K562 (cell line): ENCODE data around the gene ERO1B. TPM values are rescaled to one million over a fixed set of nuclear protein-coding genes. Genes with fewer than 3 reads are reported as not detected.

ENCODE experiments used
- ATAC-seq: fragments of 200-7000 bp; cut with Tn5 transposase; 3 replicates; pipeline ENCODE4 v1.9.1; 2020; ENCODE audit warnings: moderate library complexity
- BruUV-seq: library from RNA; stranded (reverse); fragments of 400-500 nt; replicated peaks from 2 replicates; lab custom pipeline; 2021; lab: Mats Ljungman, UMichigan
- CTCF ChIA-PET: fragments of 300-600 bp; formaldehyde crosslinking; extraction: SDS; loops from one replicate; lab custom pipeline; 2021; ENCODE audit warnings: low intra/inter-chr PET ratio; lab: Yijun Ruan, JAX
- POLR2A ChIA-PET: fragments of 300-600, 350-650 bp; sonication (Branson Sonifier 250); formaldehyde crosslinking; extraction: SDS; loops from one replicate; lab custom pipeline; 2021; ENCODE audit warnings: antibody characterized with exemption, inconsistent platforms; lab: Yijun Ruan, JAX
- DNase-seq, 4 experiments: peaks; one replicate each; pipeline versions ENCODE4 v3.0.0 to v3.0.0-alpha.2; 2011 to 2018; ENCODE audit warnings: low spot score in 3 of 4, mixed read lengths in 3 of 4; ENCODE audit errors: extremely low read depth in 1 of 4
- FAIRE-seq: peaks from 2 replicates; lab custom pipeline; 2011; peaks lifted over from hg19 to GRCh38; lab: Jason Lieb, UNC
- H2AFZ ChIP-seq: 2 replicates; pipeline ENCODE4 v1.6.0; 2011; ENCODE audit warnings: low read depth, low read length, control low read depth, inconsistent platforms
- H3K27ac ChIP-seq: fragments of 200-600 bp; 3 replicates; pipeline ENCODE4 v1.8.0; 2011; ENCODE audit warnings: low read depth, mild to moderate bottlenecking, control low read depth, inconsistent platforms, low read length, moderate library complexity, mixed read lengths; ENCODE audit errors: extremely low read depth
- H3K27me3 ChIP-seq, 2 experiments: fragments of 300-600 bp in 1 of 2; 2 replicates in 1 of 2; 3 replicates in 1 of 2; pipeline versions ENCODE4 v1.6.0 to v1.8.0; 2011; ENCODE audit warnings: inconsistent platforms in 2 of 2, low read length in 2 of 2, mild to moderate bottlenecking in 1 of 2, mixed read lengths in 1 of 2, moderate library complexity in 1 of 2; ENCODE audit not compliant: control insufficient read depth in 2 of 2, insufficient read depth in 2 of 2
- H3K36me3 ChIP-seq: fragments of 300-600 bp; 3 replicates; pipeline ENCODE4 v1.8.0; 2011; ENCODE audit warnings: mild to moderate bottlenecking, low read length, inconsistent platforms; ENCODE audit not compliant: control insufficient read depth, insufficient read depth
- H3K4me1 ChIP-seq, 2 experiments: fragments of 200-600 bp in 1 of 2; replicated peaks in 1 of 2; 2 replicates in 1 of 2; 3 replicates in 1 of 2; pipeline versions ENCODE4 v1.5.1 to v1.8.0; 2011; ENCODE audit warnings: inconsistent platforms in 2 of 2, low read length in 2 of 2, mild to moderate bottlenecking in 1 of 2, mixed read lengths in 1 of 2, moderate library complexity in 1 of 2; ENCODE audit not compliant: control insufficient read depth in 2 of 2, insufficient read depth in 2 of 2
- H3K4me2 ChIP-seq: 2 replicates; pipeline ENCODE4 v1.6.1; 2011; ENCODE audit warnings: low read length, control low read depth, inconsistent platforms, mixed read lengths; ENCODE audit not compliant: insufficient read depth
- H3K4me3 ChIP-seq: fragments of 200-600 bp; sonication (generic), shearing (Covaris generic); 2 replicates; pipeline ENCODE4 v1.5.1; 2016; ENCODE audit warnings: control low read depth, inconsistent platforms
- H3K79me2 ChIP-seq: fragments of 200-600 bp; 3 replicates; pipeline ENCODE4 v1.8.0; 2011; ENCODE audit warnings: low read length, inconsistent platforms; ENCODE audit not compliant: control insufficient read depth, insufficient read depth
- H3K9ac ChIP-seq, 2 experiments: 2 replicates each; pipeline versions ENCODE4 v1.6.0 to v1.6.1; 2011; ENCODE audit warnings: low read depth in 2 of 2, low read length in 2 of 2, control low read depth in 1 of 2, inconsistent platforms in 1 of 2, mild to moderate bottlenecking in 1 of 2, mixed read lengths in 1 of 2; ENCODE audit not compliant: insufficient read depth in 1 of 2
- H3K9me1 ChIP-seq: one replicate; pipeline ENCODE4 v1.6.0; 2011; ENCODE audit warnings: inconsistent platforms, mild to moderate bottlenecking, low read length, moderate library complexity; ENCODE audit not compliant: control insufficient read depth, insufficient read depth
- H3K9me3 ChIP-seq: replicated peaks from 2 replicates; pipeline ENCODE4 v1.5.1; 2011; ENCODE audit warnings: low read depth, low read length, inconsistent platforms; ENCODE audit not compliant: control insufficient read depth, insufficient read depth
- H4K20me1 ChIP-seq: replicated peaks from 2 replicates; pipeline ENCODE4 v1.6.1; 2011; ENCODE audit warnings: low read length, inconsistent platforms, mixed read lengths; ENCODE audit not compliant: control insufficient read depth, insufficient read depth
- FOXJ2 ChIP-seq: fragments of 200-800 bp; sonication (Bioruptor generic); IDR thresholded peaks from 2 replicates; pipeline ENCODE4 v1.6.1; 2016; ENCODE audit warnings: missing genetic modification characterization, missing compliant biosample characterization
- FUS ChIP-seq: fragments of 200-400 bp; formaldehyde crosslinking; optimal IDR thresholded peaks from 2 replicates; pipeline ENCODE3; 2017; ENCODE audit warnings: low read depth, low read length
- HMGN3 ChIP-seq: IDR thresholded peaks from 2 replicates; pipeline ENCODE4 v1.6.1; 2011; ENCODE audit warnings: borderline replicate concordance, low read depth, mild to moderate bottlenecking, mixed read lengths, low read length; ENCODE audit not compliant: insufficient read length; ENCODE audit errors: extremely low read depth
- PRPF4 ChIP-seq: fragments of 200-400 bp; formaldehyde crosslinking; IDR thresholded peaks from one replicate; pipeline ENCODE4 v1.6.1; 2017; ENCODE audit warnings: low read length, low read depth, mild to moderate bottlenecking; ENCODE audit not compliant: insufficient read depth, poor library complexity, severe bottlenecking
- SAFB ChIP-seq: fragments of 200-400 bp; formaldehyde crosslinking; IDR thresholded peaks from 2 replicates; pipeline ENCODE4 v1.6.1; 2017; ENCODE audit warnings: low read depth, low read length, borderline replicate concordance
- SMARCA5 ChIP-seq: fragments of 450-650 bp; IDR thresholded peaks from 2 replicates; pipeline ENCODE4 v1.6.1; 2016
- SMC3 ChIP-seq: conservative IDR thresholded peaks from 2 replicates; pipeline ENCODE4 v1.6.1; 2011; ENCODE audit warnings: low read depth, low read length, improper control_type of control experiment; ENCODE audit not compliant: insufficient read depth
- SRSF9 ChIP-seq: fragments of 200-400 bp; formaldehyde crosslinking; IDR thresholded peaks from 2 replicates; pipeline ENCODE4 v1.6.1; 2017; ENCODE audit warnings: low read depth, low read length, borderline replicate concordance
- STAG1 ChIP-seq: sonication (generic); formaldehyde crosslinking; IDR thresholded peaks from 2 replicates; pipeline ENCODE4 v1.5.0; 2020; ENCODE audit warnings: missing genetic modification reagents, borderline replicate concordance
- XRCC5 ChIP-seq: fragments of 200-400 bp; formaldehyde crosslinking; IDR thresholded peaks from 2 replicates; pipeline ENCODE4 v1.6.1; 2017; ENCODE audit warnings: low read depth, mild to moderate bottlenecking, low read length
- ZBTB12 ChIP-seq: fragments of 250-450 bp; sonication (Bioruptor Pico); IDR thresholded peaks from 2 replicates; pipeline ENCODE4 v1.4.0; 2020
- ZBTB26 ChIP-seq: fragments of 450-650 bp; formaldehyde crosslinking; IDR thresholded peaks from 2 replicates; pipeline ENCODE4 v1.4.0; 2022; ENCODE audit warnings: missing genetic modification characterization
- ZNF184 ChIP-seq: sonication (generic); formaldehyde crosslinking; IDR thresholded peaks from 2 replicates; pipeline ENCODE4 v1.5.0; 2020; ENCODE audit warnings: missing genetic modification reagents
- ZNF263 ChIP-seq: sonication (generic); formaldehyde crosslinking; IDR thresholded peaks from 2 replicates; pipeline ENCODE4 v1.8.0; 2022; ENCODE audit warnings: mild to moderate bottlenecking, missing genetic modification reagents, borderline replicate concordance
- ZNF384 ChIP-seq: IDR thresholded peaks from 2 replicates; pipeline ENCODE4 v1.6.1; 2012; ENCODE audit warnings: low read depth, low read length, improper control_type of control experiment
- WGBS: fragments of 100-300 bp; shearing (Covaris generic); methylation state at CpG from one replicate; pipeline ENCODE4 v1.1.6; 2016; ENCODE audit warnings: low coverage, mixed read lengths; ENCODE audit not compliant: insufficient coverage; ENCODE audit errors: missing lambda C conversion rate; 5-methylcytosine and 5-hydroxymethylcytosine counted together
- in situ Hi-C: fragments of 300-500 bp; cut with MboI; formaldehyde crosslinking; loops from 4 replicates; pipeline ENCODE4 v1.15.0; 2018; ENCODE audit warnings: inconsistent platforms, mixed read lengths
- intact Hi-C: fragments of 100-400 bp; cut with micrococcal nuclease; formaldehyde crosslinking; loops from 2 replicates; pipeline ENCODE4 v1.14.2; 2022
- polyA plus RNA-seq, 8 experiments: library from polyadenylated mRNA; depleted of rRNA in 4 of 8; stranded (reverse) in 5 of 8; unstranded in 3 of 8; fragments of >200 nt; fragmentation: Nextera tagmentation in 2 of 8; fragmentation: Illumina TruSeq in 1 of 8; extraction: Ambion mirVana in 2 of 8; extraction: Trizol in 1 of 8; gene quantifications; 2 replicates each; pipeline versions ENCODE4 v1.2.1 to v1.2.3, GENCODE V29; 2011 to 2014; ENCODE audit warnings: inconsistent platforms in 1 of 8, missing spikeins in 1 of 8
- total RNA-seq, 7 experiments: library from RNA; depleted of rRNA in 6 of 7; stranded (reverse); fragments of >200 nt in 6 of 7; fragmentation: Illumina TruSeq in 2 of 7; extraction: Trizol in 2 of 7; gene quantifications; 2 replicates each; pipeline versions ENCODE4 v1.2.1 to v1.2.3, GENCODE V29; 2011 to 2021; ENCODE audit warnings: low replicate concordance in 1 of 7
- TF ChIP-seq, protein P1 (sequence below): fragments of 450-650 bp; formaldehyde crosslinking; IDR thresholded peaks from 2 replicates; pipeline ENCODE4 v1.4.0; 2020; ENCODE audit warnings: mild to moderate bottlenecking, mixed read lengths
- TF ChIP-seq, protein P2 (sequence below): fragments of 450-650 bp; IDR thresholded peaks from 2 replicates; pipeline ENCODE4 v1.6.1; 2017; ENCODE audit warnings: antibody characterized with exemption

The ERO1B gene
- total and polyA plus RNA-seq, 9 of the 15 experiments (the other 6 are each of a cell fraction or from before 2014, with no cell fraction given) = 0.59 to 6.4 (median 4.2) TPM

DNA sequence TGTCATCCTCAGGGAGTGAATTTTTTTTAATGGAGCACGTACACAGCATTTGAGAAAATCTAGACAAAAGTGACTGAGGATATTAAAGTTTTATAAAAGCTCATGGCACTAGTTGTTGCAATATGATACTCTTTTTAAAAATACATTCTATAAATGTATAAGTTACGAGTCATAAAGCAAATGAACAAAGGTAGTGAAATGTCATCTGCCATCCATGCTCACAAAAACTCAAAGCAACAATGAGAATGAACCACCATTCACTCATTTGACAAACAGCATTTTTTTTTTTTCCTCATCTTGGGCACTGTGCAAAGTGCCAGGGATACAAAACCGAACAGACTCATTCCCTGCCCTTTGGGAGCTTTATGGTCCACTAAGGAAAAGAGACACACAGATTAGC, 100.7 kb downstream of the ERO1B start (continued):
- TF ChIP-seq, protein P1, sequence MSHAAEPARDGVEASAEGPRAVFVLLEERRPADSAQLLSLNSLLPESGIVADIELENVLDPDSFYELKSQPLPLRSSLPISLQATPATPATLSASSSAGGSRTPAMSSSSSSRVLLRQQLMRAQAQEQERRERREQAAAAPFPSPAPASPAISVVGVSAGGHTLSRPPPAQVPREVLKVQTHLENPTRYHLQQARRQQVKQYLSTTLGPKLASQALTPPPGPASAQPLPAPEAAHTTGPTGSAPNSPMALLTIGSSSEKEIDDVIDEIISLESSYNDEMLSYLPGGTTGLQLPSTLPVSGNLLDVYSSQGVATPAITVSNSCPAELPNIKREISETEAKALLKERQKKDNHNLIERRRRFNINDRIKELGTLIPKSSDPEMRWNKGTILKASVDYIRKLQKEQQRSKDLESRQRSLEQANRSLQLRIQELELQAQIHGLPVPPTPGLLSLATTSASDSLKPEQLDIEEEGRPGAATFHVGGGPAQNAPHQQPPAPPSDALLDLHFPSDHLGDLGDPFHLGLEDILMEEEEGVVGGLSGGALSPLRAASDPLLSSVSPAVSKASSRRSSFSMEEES (CRISPR knock-in tag) = no peak
- TF ChIP-seq STAG1 (CRISPR knock-in tag) (no peak), ZBTB26 (no peak), XRCC5 (no peak)

DNA sequence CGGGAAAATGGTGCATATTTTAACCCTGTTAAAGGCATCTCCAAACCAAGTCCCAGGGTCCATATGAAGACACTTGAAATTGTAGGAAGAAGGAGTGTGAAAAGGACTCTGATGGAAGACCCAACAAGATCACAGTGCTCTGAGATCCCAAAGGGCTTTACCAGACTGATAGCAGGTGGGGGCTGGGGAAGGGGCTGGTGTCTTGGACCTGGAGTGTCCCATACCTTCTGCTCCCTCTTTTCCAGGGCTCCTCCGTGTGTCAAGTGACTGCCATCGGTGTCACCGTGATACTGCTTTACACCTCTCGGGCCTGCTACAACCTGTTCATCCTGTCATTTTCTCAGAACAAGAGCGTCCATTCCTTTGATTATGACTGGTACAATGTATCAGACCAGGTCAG, 102.1 kb downstream of the ERO1B start:
- BruUV-seq = no TSS peak
- DNase-seq = no peak
- Histone ChIP-seq H2AFZ (no peak overlapping the region), H3K36me3 (no peaks in the 10 kb centered on the region), H3K4me2 (no peak overlapping the region), H3K4me1 (no peaks in the 10 kb centered on the region), H3K4me3 (no peak overlapping the region), H3K9me3 (no peaks in the 10 kb centered on the region), H3K9ac (no peak overlapping the region), H4K20me1 (no peaks in the 10 kb centered on the region), H3K27ac (no peak overlapping the region), H3K79me2 (no peaks in the 10 kb centered on the region), H3K27me3 (peaks cover 45 to 51% of the 10 kb centered on the region in 2 experiments), H3K9me1 (no peaks in the 10 kb centered on the region)
- no peak for ATAC-seq
- in situ Hi-C loops = no loop called here
- ChIA-PET POLR2A (no interaction called here), CTCF (no interaction called here)
- intact Hi-C loops = no loop called here
- WGBS = 5% methylated on average over 6 of the region's 6 CpGs
- FAIRE-seq = no peak
- no peak for TF ChIP-seq FUS
- no peak for TF ChIP-seq SMARCA5
- no peak for TF ChIP-seq ZNF184
- TF ChIP-seq ZNF384 = no peak
- no peak for TF ChIP-seq SRSF9
- TF ChIP-seq SAFB = no peak
- no peak for TF ChIP-seq ZNF263 (CRISPR knock-in tag)
- TF ChIP-seq HMGN3 = no peak
- no peak for TF ChIP-seq ZBTB12 (CRISPR knock-in tag)
- TF ChIP-seq, protein P2, sequence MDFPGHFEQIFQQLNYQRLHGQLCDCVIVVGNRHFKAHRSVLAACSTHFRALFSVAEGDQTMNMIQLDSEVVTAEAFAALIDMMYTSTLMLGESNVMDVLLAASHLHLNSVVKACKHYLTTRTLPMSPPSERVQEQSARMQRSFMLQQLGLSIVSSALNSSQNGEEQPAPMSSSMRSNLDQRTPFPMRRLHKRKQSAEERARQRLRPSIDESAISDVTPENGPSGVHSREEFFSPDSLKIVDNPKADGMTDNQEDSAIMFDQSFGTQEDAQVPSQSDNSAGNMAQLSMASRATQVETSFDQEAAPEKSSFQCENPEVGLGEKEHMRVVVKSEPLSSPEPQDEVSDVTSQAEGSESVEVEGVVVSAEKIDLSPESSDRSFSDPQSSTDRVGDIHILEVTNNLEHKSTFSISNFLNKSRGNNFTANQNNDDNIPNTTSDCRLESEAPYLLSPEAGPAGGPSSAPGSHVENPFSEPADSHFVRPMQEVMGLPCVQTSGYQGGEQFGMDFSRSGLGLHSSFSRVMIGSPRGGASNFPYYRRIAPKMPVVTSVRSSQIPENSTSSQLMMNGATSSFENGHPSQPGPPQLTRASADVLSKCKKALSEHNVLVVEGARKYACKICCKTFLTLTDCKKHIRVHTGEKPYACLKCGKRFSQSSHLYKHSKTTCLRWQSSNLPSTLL = no peak
- no peak for TF ChIP-seq PRPF4
- no peak for TF ChIP-seq FOXJ2 (tag)
- TF ChIP-seq SMC3 = no peak
